PC-9 (cell line): ENCODE data around the gene TSGA10.

ENCODE experiments used
- EZH2 ChIP-seq: fragments of 200-600 bp; sonication (generic); IDR thresholded peaks from 2 replicates; pipeline ENCODE4 v1.8.0; 2017; ENCODE audit warnings: antibody characterized with exemption, low read depth
- TF ChIP-seq, protein P1 (sequence below): fragments of 200-600 bp; sonication (generic); conservative IDR thresholded peaks from 2 replicates; pipeline ENCODE4 v1.6.1; 2017; ENCODE audit warnings: mixed run types, antibody characterized with exemption, mild to moderate bottlenecking, moderate library complexity

DNA sequence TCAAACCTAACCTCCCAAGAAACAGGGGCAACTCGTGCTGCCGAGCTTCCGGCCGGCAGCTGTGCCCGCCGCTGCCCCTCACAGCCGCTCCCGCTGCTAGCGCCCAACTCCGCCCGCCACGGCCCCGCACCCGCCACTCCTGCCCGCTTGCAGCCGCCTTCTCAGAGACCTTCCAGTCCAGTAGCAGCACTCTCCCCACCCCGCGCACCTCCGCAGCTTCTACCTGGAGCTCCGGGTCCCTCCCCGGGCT lies 14.0 kb downstream of the TSGA10 start:
- TF ChIP-seq, protein P1, sequence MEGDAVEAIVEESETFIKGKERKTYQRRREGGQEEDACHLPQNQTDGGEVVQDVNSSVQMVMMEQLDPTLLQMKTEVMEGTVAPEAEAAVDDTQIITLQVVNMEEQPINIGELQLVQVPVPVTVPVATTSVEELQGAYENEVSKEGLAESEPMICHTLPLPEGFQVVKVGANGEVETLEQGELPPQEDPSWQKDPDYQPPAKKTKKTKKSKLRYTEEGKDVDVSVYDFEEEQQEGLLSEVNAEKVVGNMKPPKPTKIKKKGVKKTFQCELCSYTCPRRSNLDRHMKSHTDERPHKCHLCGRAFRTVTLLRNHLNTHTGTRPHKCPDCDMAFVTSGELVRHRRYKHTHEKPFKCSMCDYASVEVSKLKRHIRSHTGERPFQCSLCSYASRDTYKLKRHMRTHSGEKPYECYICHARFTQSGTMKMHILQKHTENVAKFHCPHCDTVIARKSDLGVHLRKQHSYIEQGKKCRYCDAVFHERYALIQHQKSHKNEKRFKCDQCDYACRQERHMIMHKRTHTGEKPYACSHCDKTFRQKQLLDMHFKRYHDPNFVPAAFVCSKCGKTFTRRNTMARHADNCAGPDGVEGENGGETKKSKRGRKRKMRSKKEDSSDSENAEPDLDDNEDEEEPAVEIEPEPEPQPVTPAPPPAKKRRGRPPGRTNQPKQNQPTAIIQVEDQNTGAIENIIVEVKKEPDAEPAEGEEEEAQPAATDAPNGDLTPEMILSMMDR, result no peak
- no peak for TF ChIP-seq EZH2
